Measurements from ENCODE around the gene LIMCH1.
"Not testable (repeated sequence)": the region's sequence is repeated elsewhere in the genome, so short reads cannot be mapped to it uniquely, and the experiment has no call there.

The LIMCH1 gene

GRCh38 chr4:41631523-41631922 is 93.6 kb downstream of the LIMCH1 start:
- Histone ChIP-seq H3K36me3 (ENCODE audit: insufficient read depth, low read length) (peaks cover 36% of the 10 kb centered on the region), H3K27me3 (ENCODE audit: insufficient read depth, low read length) (no peaks in the 10 kb centered on the region), H3K9me3 (ENCODE audit: low read length) (no peaks in the 10 kb centered on the region), H2AFZ (ENCODE audit: low read depth, low read length) (no peak overlapping the region), H3K4me1 (ENCODE audit: insufficient read depth, low read length) (peaks cover 7% of the 10 kb centered on the region), H3K4me3 (ENCODE audit: low read length) (no peak overlapping the region)

- no peak overlapping the region for H3K4me3 ChIP-seq (ENCODE audit: low read length)
- peaks cover 26% of the 10 kb centered on the region for H3K36me3 ChIP-seq (ENCODE audit: insufficient read depth, low read length)
- no peak overlapping the region for H2AFZ ChIP-seq (ENCODE audit: low read depth, low read length)
- peaks cover 7% of the 10 kb centered on the region for H3K4me1 ChIP-seq (ENCODE audit: insufficient read depth, low read length)
- H3K27me3 ChIP-seq (ENCODE audit: insufficient read depth, low read length), result no peaks in the 10 kb centered on the region
- H3K9me3 ChIP-seq (ENCODE audit: low read length), result no peaks in the 10 kb centered on the region
These were observed 94.6 kb downstream of the LIMCH1 start for GRCh38 chr4:41632481-41633073.

- no peaks in the 10 kb centered on the region for H3K27me3 ChIP-seq (ENCODE audit: insufficient read depth, low read length)
- no peaks in the 10 kb centered on the region for H3K9me3 ChIP-seq (ENCODE audit: low read length)
- peaks cover 26% of the 10 kb centered on the region for H3K36me3 ChIP-seq (ENCODE audit: insufficient read depth, low read length)
- no peak overlapping the region for H3K4me3 ChIP-seq (ENCODE audit: low read length)
- peaks cover 7% of the 10 kb centered on the region for H3K4me1 ChIP-seq (ENCODE audit: insufficient read depth, low read length)
- H2AFZ ChIP-seq (ENCODE audit: low read depth, low read length), result no peak overlapping the region
These were observed 95.4 kb downstream of the LIMCH1 start for GRCh38 chr4:41633321-41633720.

GRCh38 chr4:41635441-41635840 is 97.5 kb downstream of the LIMCH1 start:
- Histone ChIP-seq H2AFZ (ENCODE audit: low read depth, low read length) (no peak overlapping the region), H3K27me3 (ENCODE audit: insufficient read depth, low read length) (no peaks in the 10 kb centered on the region)

GRCh38 chr4:41638203-41638602 is 100.2 kb downstream of the LIMCH1 start:
- no peaks in the 10 kb centered on the region for H3K9me3 ChIP-seq (ENCODE audit: low read length)
- H3K27me3 ChIP-seq (ENCODE audit: insufficient read depth, low read length), result no peaks in the 10 kb centered on the region
- H3K4me1 ChIP-seq (ENCODE audit: insufficient read depth, low read length), result peaks cover 21% of the 10 kb centered on the region
- no peak overlapping the region for H3K4me3 ChIP-seq (ENCODE audit: low read length)
- peaks cover 17% of the 10 kb centered on the region for H3K36me3 ChIP-seq (ENCODE audit: insufficient read depth, low read length)
- no peak overlapping the region for H2AFZ ChIP-seq (ENCODE audit: low read depth, low read length)

More at GRCh38 chr4:41635441-41635840, 97.5 kb downstream of the LIMCH1 start:
- H3K36me3 ChIP-seq (ENCODE audit: insufficient read depth, low read length), result peaks cover 20% of the 10 kb centered on the region
- no peak overlapping the region for H3K4me3 ChIP-seq (ENCODE audit: low read length)
- H3K9me3 ChIP-seq (ENCODE audit: low read length), result no peaks in the 10 kb centered on the region
- peaks cover 24% of the 10 kb centered on the region for H3K4me1 ChIP-seq (ENCODE audit: insufficient read depth, low read length)

GRCh38 chr4:41638866-41639265 is 100.9 kb downstream of the LIMCH1 start:
- Histone ChIP-seq H3K4me3 (ENCODE audit: low read length) (no peak overlapping the region), H3K27me3 (ENCODE audit: insufficient read depth, low read length) (no peaks in the 10 kb centered on the region), H3K9me3 (ENCODE audit: low read length) (no peaks in the 10 kb centered on the region), H3K4me1 (ENCODE audit: insufficient read depth, low read length) (peaks cover 21% of the 10 kb centered on the region), H3K36me3 (ENCODE audit: insufficient read depth, low read length) (peaks cover 12% of the 10 kb centered on the region), H2AFZ (ENCODE audit: low read depth, low read length) (no peak overlapping the region)

GRCh38 chr4:41639291-41639690 is 101.3 kb downstream of the LIMCH1 start:
- Histone ChIP-seq H3K36me3 (ENCODE audit: insufficient read depth, low read length) (peaks cover 11% of the 10 kb centered on the region), H2AFZ (ENCODE audit: low read depth, low read length) (no peak overlapping the region), H3K4me1 (ENCODE audit: insufficient read depth, low read length) (peaks cover 21% of the 10 kb centered on the region), H3K9me3 (ENCODE audit: low read length) (no peaks in the 10 kb centered on the region), H3K4me3 (ENCODE audit: low read length) (no peak overlapping the region), H3K27me3 (ENCODE audit: insufficient read depth, low read length) (no peaks in the 10 kb centered on the region)

- Histone ChIP-seq H3K9me3 (ENCODE audit: low read length) (no peaks in the 10 kb centered on the region), H2AFZ (ENCODE audit: low read depth, low read length) (no peak overlapping the region), H3K4me3 (ENCODE audit: low read length) (no peak overlapping the region), H3K27me3 (ENCODE audit: insufficient read depth, low read length) (no peaks in the 10 kb centered on the region), H3K4me1 (ENCODE audit: insufficient read depth, low read length) (peaks cover 21% of the 10 kb centered on the region), H3K36me3 (ENCODE audit: insufficient read depth, low read length) (peaks cover 16% of the 10 kb centered on the region)
These were observed 102.9 kb downstream of the LIMCH1 start for GRCh38 chr4:41640906-41641305.

GRCh38 chr4:41642746-41643145 is 104.8 kb downstream of the LIMCH1 start:
- not testable (repeated sequence) for H3K27me3 ChIP-seq (ENCODE audit: insufficient read depth, low read length); H3K4me3 ChIP-seq (ENCODE audit: low read length); H3K9me3 ChIP-seq (ENCODE audit: low read length); H2AFZ ChIP-seq (ENCODE audit: low read depth, low read length)
- peaks cover 20% of the 10 kb centered on the region for H3K4me1 ChIP-seq (ENCODE audit: insufficient read depth, low read length)
- peaks cover 33% of the 10 kb centered on the region for H3K36me3 ChIP-seq (ENCODE audit: insufficient read depth, low read length)

GRCh38 chr4:41643331-41643730 is 105.4 kb downstream of the LIMCH1 start:
- H3K4me3 ChIP-seq (ENCODE audit: low read length), result no peak overlapping the region
- H2AFZ ChIP-seq (ENCODE audit: low read depth, low read length), result no peak overlapping the region
- H3K4me1 ChIP-seq (ENCODE audit: insufficient read depth, low read length), result peaks cover 16% of the 10 kb centered on the region
- no peaks in the 10 kb centered on the region for H3K9me3 ChIP-seq (ENCODE audit: low read length)
- peaks cover 39% of the 10 kb centered on the region for H3K36me3 ChIP-seq (ENCODE audit: insufficient read depth, low read length)
- no peaks in the 10 kb centered on the region for H3K27me3 ChIP-seq (ENCODE audit: insufficient read depth, low read length)

GRCh38 chr4:41644288-41644914 is 106.4 kb downstream of the LIMCH1 start:
- Histone ChIP-seq H3K4me3 (ENCODE audit: low read length) (no peak overlapping the region), H3K4me1 (ENCODE audit: insufficient read depth, low read length) (peaks cover 6% of the 10 kb centered on the region), H3K27me3 (ENCODE audit: insufficient read depth, low read length) (no peaks in the 10 kb centered on the region), H3K36me3 (ENCODE audit: insufficient read depth, low read length) (peaks cover 45% of the 10 kb centered on the region), H3K9me3 (ENCODE audit: low read length) (no peaks in the 10 kb centered on the region), H2AFZ (ENCODE audit: low read depth, low read length) (no peak overlapping the region)

- Histone ChIP-seq H2AFZ (ENCODE audit: low read depth, low read length) (no peak overlapping the region), H3K9me3 (ENCODE audit: low read length) (no peaks in the 10 kb centered on the region), H3K4me1 (ENCODE audit: insufficient read depth, low read length) (peaks cover under 1% of the 10 kb centered on the region), H3K36me3 (ENCODE audit: insufficient read depth, low read length) (peaks cover 50% of the 10 kb centered on the region), H3K27me3 (ENCODE audit: insufficient read depth, low read length) (no peaks in the 10 kb centered on the region), H3K4me3 (ENCODE audit: low read length) (no peak overlapping the region)
These were observed 106.9 kb downstream of the LIMCH1 start for GRCh38 chr4:41644915-41645295.

GRCh38 chr4:41645728-41646390 is 107.9 kb downstream of the LIMCH1 start:
- no peaks in the 10 kb centered on the region for H3K9me3 ChIP-seq (ENCODE audit: low read length)
- no peak overlapping the region for H3K4me3 ChIP-seq (ENCODE audit: low read length)
- H3K4me1 ChIP-seq (ENCODE audit: insufficient read depth, low read length), result no peaks in the 10 kb centered on the region
- no peak overlapping the region for H2AFZ ChIP-seq (ENCODE audit: low read depth, low read length)
- H3K27me3 ChIP-seq (ENCODE audit: insufficient read depth, low read length), result no peaks in the 10 kb centered on the region
- H3K36me3 ChIP-seq (ENCODE audit: insufficient read depth, low read length), result peaks cover 53% of the 10 kb centered on the region

All from neuron (in vitro differentiated cells).